MM.1S (cell line): ENCODE measurements around the gene SLC6A20.

Experiments
- DNase-seq: peaks from one replicate; pipeline ENCODE4 v3.0.0-alpha.2; 2015
- H2AFZ ChIP-seq: fragments of 300-600 bp; sonication (generic); 2 replicates; pipeline ENCODE4 v1.6.0; 2016; ENCODE audit warnings: antibody characterized with exemption, low read length
- H3F3A ChIP-seq: fragments of 300-600 bp; sonication (generic); 2 replicates; pipeline ENCODE4 v1.6.1; 2016; ENCODE audit warnings: mild to moderate bottlenecking, antibody characterized with exemption, low read length, moderate library complexity, mixed read lengths; ENCODE audit not compliant: insufficient read depth
- H3K27ac ChIP-seq: fragments of 300-600 bp; sonication (generic); 2 replicates; pipeline ENCODE4 v1.5.1; 2016; ENCODE audit warnings: mild to moderate bottlenecking, low read length
- H3K27me3 ChIP-seq: fragments of 300-600 bp; sonication (generic); replicated peaks from 2 replicates; pipeline ENCODE4 v1.6.0; 2016; ENCODE audit warnings: low read length; ENCODE audit not compliant: insufficient read depth
- H3K36me3 ChIP-seq: fragments of 300-600 bp; sonication (generic); replicated peaks from 2 replicates; pipeline ENCODE4 v1.6.1; 2016; ENCODE audit warnings: mild to moderate bottlenecking, low read length, mixed read lengths; ENCODE audit not compliant: insufficient read depth
- H3K4me1 ChIP-seq: fragments of 300-600 bp; sonication (generic); 2 replicates; pipeline ENCODE4 v1.6.1; 2016; ENCODE audit warnings: low read length, mixed read lengths
- H3K4me2 ChIP-seq: fragments of 300-600 bp; sonication (generic); 2 replicates; pipeline ENCODE4 v1.6.0; 2016; ENCODE audit warnings: low read depth, low read length
- H3K4me3 ChIP-seq: fragments of 300-600 bp; sonication (generic); 2 replicates; pipeline ENCODE4 v1.5.1; 2016; ENCODE audit warnings: low read length, mixed read lengths
- H3K79me2 ChIP-seq: fragments of 300-600 bp; sonication (generic); 2 replicates; pipeline ENCODE4 v1.6.1; 2016; ENCODE audit warnings: mixed run types, low read length, mixed read lengths
- H3K9ac ChIP-seq: fragments of 300-600 bp; sonication (generic); 2 replicates; pipeline ENCODE4 v1.6.1; 2016; ENCODE audit warnings: low read length, mixed read lengths
- H3K9me2 ChIP-seq: fragments of 300-600 bp; sonication (generic); replicated peaks from 2 replicates; pipeline ENCODE4 v1.6.1; 2016; ENCODE audit warnings: mild to moderate bottlenecking, low read length, mixed read lengths; ENCODE audit not compliant: insufficient read depth
- H3K9me3 ChIP-seq: fragments of 300-600 bp; sonication (generic); replicated peaks from 2 replicates; pipeline ENCODE4 v1.6.1; 2016; ENCODE audit warnings: mild to moderate bottlenecking, low read length, mixed read lengths; ENCODE audit not compliant: insufficient read depth
- H4K20me1 ChIP-seq: fragments of 300-600 bp; sonication (generic); 2 replicates; pipeline ENCODE4 v1.6.1; 2016; ENCODE audit warnings: mild to moderate bottlenecking, low read length, moderate library complexity, mixed read lengths; ENCODE audit not compliant: insufficient read depth
- CTCF ChIP-seq: fragments of 300-600 bp; sonication (generic); IDR thresholded peaks from 2 replicates; pipeline ENCODE4 v1.5.1; 2016; ENCODE audit warnings: antibody characterized with exemption, low read length, mixed read lengths
- EZH2 ChIP-seq: fragments of 300-600 bp; sonication (generic); optimal IDR thresholded peaks from 2 replicates; pipeline ENCODE3; 2017; ENCODE audit warnings: low read depth, mild to moderate bottlenecking, antibody characterized with exemption, low read length, mixed read lengths
- EZH2phosphoT487 ChIP-seq: fragments of 300-600 bp; sonication (generic); IDR thresholded peaks from 2 replicates; pipeline ENCODE4 v1.6.1; 2018; ENCODE audit warnings: antibody characterized with exemption, low read length

The SLC6A20 gene

DNA sequence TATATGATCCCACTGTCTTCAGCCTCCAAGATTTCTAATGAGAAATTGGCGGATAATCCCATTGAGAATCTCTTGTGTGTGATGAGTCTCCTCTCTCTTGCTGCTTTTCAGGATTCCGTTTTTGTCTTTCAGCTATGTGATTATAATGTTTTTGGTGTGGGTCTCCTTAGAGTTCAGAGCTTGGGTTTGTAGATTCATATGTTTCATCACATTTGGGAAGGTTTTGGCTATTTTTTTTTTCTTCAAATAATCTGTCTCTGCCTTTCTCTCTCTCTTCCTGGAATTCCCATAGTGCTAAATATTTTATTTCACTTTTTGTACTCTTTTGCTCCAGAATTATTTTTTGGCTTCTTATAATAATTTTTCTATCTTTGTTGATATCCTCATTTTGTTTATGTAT is 66.7 kb downstream of the SLC6A20 start:
- no peaks in the 10 kb centered on the region; the same call in 1 of the 2 replicates for H3K36me3 ChIP-seq

GRCh38 chr3:45724911-45725310 is 71.4 kb downstream of the SLC6A20 start:
- Histone ChIP-seq H3K4me3 (no peak overlapping the region), H3K79me2 (0 out of 2 replicates have a peak, but pooled peaks cover 4% of the 10 kb centered on the region), H4K20me1 (no peaks in the 10 kb centered on the region), H3K36me3 (0 out of 2 replicates have a peak, but pooled peaks cover 5% of the 10 kb centered on the region), H3K9me3 (no peaks in the 10 kb centered on the region), H3K4me1 (no peaks in the 10 kb centered on the region), H3K9ac (no peak overlapping the region), H3K9me2 (no peaks in the 10 kb centered on the region), H3F3A (no peaks in the 10 kb centered on the region), H3K27me3 (no peaks in the 10 kb centered on the region), H3K27ac (no peak overlapping the region), H2AFZ (no peak overlapping the region), H3K4me2 (no peak overlapping the region)
- TF ChIP-seq EZH2phosphoT487 = no peak
- no peak for TF ChIP-seq EZH2
- TF ChIP-seq CTCF = no peak
- no peak for DNase-seq

More for the DNA sequence above, 66.7 kb downstream of the SLC6A20 start:
- Histone ChIP-seq H3K9ac (no peak overlapping the region), H3K4me1 (no peaks in the 10 kb centered on the region), H3K4me3 (no peak overlapping the region), H3K27me3 (no peaks in the 10 kb centered on the region), H3K4me2 (no peak overlapping the region), H3F3A (no peaks in the 10 kb centered on the region), H4K20me1 (no peaks in the 10 kb centered on the region), H3K27ac (no peak overlapping the region), H3K79me2 (0 out of 2 replicates have a peak, but pooled peaks cover 4% of the 10 kb centered on the region), H3K9me2 (no peaks in the 10 kb centered on the region), H3K9me3 (no peaks in the 10 kb centered on the region), H2AFZ (no peak overlapping the region)
- TF ChIP-seq CTCF = no peak
- no peak for TF ChIP-seq EZH2phosphoT487
- TF ChIP-seq EZH2 = no peak
- DNase-seq = no peak

- no peaks in the 10 kb centered on the region for H3K79me2 ChIP-seq
- no peak overlapping the region for H3K4me3 ChIP-seq
- H3F3A ChIP-seq = no peaks in the 10 kb centered on the region
- no peaks in the 10 kb centered on the region for H4K20me1 ChIP-seq
- H3K9ac ChIP-seq = no peak overlapping the region
- TF ChIP-seq EZH2 = no peak
- no peak for TF ChIP-seq EZH2phosphoT487
- no peak for TF ChIP-seq CTCF
- no peaks in the 10 kb centered on the region for H3K27me3 ChIP-seq
- H3K9me3 ChIP-seq = no peaks in the 10 kb centered on the region
- no peak overlapping the region for H3K27ac ChIP-seq
- DNase-seq = no peak
- 0 out of 2 replicates have a peak, but pooled peaks cover 5% of the 10 kb centered on the region for H3K36me3 ChIP-seq
- H3K4me1 ChIP-seq = no peaks in the 10 kb centered on the region
- H2AFZ ChIP-seq = no peak overlapping the region
- no peaks in the 10 kb centered on the region for H3K9me2 ChIP-seq
- H3K4me2 ChIP-seq = no peak overlapping the region
These were observed 76.5 kb downstream of the SLC6A20 start for GRCh38 chr3:45719655-45720487.
